IPS-NIHi11 (cell line): ENCODE data around the gene ALK.

Source experiments
- DNase-seq: peaks from one replicate; pipeline ENCODE4 v3.0.0; 2012; ENCODE audit warnings: mixed read lengths, low spot score

Gene ALK

DNA sequence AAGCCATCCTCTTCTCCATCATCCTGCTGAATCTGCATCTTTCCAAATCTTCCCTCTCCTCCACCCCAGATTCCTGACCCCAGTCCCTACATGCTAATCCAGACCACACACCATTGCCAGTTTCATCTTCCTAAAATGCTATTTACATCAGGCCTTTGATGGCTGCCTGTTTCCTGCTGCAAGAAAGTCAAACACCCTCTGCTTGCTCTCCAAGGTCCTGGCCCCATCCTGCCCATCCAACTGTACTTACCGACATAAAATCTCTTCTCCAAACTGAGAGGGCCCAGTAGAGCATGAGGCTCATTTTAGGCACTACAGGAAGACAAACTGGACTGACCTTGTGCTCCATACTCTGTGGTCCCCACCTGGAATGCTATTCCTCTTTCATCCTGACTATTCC is 19.0 kb downstream of the ALK start:
- peak; percentile 22 for DNase-seq

DNA sequence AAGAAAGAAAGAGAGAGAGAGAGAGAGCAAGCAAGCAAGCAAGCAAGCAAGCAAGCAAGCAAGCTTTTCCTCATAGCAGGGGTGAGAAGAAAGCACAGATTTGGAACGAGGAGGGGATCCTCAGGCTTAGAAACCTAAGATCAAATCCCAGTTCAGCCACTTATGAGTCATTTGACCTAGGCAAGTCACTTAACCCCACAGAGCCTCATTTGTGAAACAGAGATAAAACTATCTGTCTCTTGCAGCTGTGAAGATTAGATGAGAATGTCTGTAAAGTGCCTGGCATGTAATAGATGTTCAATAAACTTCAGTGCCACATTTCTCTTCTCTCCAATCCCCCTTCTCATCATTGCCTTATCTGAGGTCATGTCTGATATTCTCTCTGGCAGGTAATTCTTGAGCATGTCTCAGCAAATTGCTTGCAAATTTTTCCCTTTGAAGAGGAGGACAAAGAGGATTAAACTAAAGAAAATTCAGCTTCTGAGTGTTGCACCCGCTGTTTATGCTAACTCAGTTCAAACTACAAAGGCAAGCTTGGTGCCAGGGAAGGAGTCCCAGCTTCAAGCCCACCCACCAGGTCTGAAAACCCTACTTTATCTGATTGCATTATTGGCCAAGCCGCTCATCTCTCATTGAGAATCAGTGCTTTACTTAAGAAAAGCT is 20.3 kb downstream of the ALK start:
- DNase-seq: peak; percentile 14

DNA sequence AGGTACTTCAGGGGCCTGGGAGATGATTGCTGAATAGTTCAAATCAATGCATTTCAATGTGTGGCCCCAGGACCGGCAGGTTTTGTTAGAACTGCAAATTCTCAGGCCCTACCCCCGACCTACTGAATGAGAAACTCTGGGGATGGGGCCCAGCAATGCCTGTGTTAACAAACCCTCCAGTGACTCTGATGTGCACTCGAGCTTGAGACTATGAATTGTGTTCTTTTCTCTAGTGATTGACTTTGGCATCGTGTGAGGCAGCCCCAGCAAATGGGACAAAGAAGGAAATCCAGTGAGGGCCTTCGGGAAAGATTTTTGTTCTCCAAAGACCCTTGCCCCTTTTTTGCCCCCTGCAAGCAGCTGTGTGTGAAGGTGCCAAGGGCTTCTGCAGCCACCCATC is 22.4 kb downstream of the ALK start:
- DNase-seq: no peak

DNA sequence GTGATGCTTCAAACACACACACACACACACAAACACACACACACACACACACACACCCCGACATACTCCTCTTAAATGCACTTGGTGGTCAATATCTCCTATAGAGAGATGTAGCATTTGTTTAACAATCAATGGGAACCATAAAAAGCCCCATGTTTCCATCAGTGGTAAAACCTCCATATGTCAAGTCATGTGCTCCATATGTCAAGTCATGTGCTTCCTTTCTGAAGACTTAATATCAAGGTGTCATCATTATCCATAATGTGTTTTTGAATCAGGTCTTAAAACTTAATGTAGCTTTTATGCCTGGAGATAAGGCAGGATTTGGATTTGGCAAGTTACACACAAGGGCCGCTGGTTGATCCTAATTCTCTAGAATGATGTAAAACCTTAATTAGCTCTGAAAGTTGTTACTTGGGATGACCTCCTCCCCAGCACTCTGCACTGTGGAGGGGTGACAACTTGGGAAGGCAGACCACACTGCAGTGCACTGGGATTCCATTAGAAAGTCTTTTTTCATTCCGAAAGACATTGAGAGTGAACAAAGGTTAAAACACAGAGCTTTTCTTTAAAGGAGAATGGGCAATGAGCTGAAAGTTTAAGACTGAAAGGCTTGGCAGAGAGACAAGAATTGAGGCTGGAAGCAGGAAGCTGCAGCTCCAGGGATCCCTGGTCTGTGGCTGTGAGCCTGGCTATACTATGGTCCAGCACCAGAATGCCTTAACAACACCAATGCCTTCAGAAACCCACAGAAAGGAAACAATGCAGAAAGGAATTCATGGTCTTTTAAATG is 26.4 kb downstream of the ALK start:
- DNase-seq: no peak

DNA sequence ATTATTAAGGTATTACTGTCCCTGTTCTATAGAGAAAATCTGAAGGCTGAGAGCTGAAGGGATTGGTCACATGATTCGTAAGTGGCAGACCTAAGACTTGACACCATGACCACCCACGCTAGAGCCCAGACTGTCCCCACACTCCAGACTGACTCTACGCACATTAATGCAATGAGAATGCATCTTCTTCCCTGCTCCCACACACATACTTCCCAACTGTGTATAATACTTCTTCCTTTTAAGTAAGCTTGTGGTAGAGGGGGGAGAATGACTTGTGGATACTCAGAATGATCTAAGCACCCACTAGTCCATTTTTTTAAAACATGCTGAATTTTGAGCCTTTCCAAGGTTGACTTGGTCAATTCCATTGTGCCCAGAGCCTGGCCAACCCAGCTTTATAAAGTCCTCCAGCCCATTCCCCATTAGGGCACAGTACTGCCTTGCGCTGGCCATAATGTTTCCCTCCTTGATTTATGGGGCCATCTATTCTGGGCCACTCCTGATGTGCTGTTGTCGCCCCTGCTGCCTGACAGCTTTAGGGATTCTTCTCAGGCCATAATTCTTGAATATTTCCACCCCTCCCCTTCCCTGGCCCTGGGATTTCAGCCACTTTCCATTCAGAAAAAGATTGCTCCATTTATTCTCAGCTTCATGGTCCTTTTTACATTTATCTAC is 28.7 kb downstream of the ALK start:
- no peak for DNase-seq

DNA sequence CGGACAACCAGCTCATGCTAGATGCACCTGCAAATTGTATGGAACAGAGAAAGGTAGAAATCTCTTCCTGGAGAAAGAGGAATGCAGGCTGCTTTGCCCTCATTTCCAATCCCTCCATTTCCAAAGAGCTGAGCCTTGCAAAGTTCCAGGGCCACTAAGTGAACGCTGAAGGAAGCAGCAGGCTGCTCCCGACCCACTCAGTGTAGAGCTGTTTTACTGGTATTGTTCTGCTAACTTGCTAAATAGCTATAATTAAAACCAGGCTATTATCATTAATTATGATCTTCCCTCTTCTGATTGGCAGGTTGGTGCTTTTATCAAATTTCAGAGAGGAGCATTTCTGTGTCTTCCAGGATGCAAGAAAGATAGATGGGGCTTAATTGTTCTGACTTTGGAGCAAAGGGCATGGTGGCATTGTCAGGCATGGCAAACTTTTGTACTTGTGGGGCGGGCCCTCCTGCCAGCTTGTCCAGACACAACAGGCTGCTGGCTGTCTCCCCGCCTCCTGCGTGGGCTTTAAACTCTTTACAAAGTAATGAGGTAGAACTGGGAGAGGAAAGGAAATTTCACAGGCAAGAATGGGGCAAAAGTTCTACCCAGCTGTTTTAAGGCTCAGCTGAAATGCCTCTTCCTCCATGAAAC is 40.2 kb downstream of the ALK start:
- DNase-seq: no peak

DNA sequence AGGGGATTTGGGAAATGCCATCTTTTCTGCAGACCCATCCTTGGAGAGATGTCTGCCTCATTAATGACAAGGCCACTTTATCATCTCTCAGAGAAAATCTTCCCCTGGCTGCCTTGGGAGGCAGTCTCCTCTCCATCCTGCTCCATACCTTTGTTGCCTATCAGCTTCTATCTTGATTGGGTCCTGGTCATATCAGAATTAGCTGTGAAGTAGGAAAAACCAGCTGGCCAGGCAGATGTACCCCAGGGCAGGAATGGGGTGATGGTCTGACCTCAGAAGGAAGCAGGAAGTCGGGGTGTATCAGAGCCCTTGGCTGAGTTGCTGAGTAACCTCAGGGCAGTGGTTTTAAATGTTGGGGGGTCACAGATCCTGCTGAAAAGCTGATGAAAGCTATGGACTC is 41.3 kb downstream of the ALK start:
- DNase-seq: no peak

DNA sequence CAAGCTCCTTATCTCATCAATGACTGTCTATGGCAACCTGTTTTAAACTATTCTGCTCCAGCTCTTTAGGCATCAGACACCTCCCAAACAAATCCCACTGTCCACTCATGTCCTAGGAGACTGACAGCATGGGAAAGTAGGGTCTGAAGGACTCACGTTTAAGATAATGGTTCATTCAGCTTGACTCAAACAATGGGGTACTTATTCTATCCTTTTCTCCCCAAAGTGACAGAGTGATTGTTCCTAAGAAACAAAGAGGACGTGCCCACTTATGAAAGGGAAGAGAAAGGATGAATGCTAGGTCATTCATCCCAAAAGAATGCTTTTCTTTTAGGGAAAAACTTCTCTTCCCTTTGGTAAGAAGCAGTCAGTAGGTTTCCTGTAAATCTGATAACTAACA is 41.9 kb downstream of the ALK start:
- DNase-seq: no peak

DNA sequence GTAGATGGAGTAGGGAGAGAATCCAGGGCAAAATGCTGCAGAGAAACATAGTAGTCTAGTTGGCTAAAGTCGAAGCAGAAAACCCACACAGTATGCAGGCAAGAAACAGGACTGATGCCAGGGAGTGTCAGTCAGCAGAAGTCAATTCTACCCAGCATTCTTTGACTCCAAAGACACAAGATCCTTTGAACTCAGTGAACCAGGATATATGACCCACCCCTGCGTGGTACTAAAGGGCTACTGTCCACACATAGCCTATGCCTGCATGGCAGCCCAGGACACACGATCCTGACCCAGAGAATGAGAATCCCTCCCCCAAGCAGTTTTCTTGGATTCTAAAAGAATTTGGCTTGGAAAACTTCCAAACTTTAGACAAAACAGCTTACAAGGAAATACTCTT is 42.5 kb downstream of the ALK start:
- no peak for DNase-seq

DNA sequence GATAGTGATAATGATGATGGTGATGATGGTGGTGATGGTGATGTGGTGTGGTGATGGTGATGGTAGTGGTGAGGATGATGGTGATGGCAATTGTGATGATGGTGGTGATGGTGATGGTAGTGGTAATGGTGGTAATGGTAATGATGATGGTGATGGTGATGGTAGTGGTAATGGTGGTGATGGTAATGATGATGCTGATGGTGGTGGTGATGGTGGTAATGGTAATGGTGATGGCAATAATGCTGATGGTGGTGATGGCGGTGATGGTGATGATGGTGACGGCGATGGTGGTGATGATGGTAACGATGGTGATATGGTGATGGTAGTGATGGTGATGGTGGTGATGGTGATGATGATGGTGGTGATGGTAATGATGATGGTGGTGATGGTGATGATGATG is 45.0 kb downstream of the ALK start:
- DNase-seq: no peak

DNA sequence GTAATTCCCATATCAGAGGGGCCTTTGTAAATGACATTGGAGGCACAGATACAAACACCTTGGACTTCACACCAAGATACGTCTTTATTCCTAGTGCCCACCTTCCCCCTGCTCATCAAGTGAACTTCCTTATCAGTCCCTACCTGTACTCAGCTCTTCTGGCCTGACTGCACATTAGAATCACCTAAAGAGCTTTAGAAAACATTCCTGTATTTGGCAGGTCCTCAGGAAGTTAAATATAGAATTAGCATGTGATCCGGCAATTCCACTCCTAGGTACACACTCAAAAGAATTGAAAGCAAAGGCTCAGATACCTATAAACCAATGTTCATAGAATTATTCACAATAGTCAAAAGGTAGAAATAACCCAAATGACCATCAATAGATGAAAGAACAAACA is 46.6 kb downstream of the ALK start:
- DNase-seq: no peak

DNA sequence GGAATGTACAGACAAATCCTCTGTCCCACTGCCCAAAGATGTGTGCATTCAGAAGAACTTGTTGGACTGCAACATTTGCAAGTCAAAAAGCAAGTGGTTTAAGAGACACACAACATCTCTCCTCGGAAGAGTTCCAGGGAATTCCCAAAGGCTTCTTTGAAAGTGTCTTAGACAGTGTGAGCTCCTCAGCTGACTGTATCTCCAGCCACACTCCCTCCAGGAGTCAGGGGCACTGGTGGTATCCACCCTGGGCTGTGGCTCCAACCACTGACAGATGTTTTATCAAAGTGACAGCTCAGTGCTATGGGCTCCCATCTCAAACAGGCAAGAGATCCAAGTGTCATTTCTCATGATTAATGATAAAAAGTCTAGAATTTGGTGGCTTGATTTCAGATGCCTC is 48.5 kb downstream of the ALK start:
- DNase-seq: no peak

DNA sequence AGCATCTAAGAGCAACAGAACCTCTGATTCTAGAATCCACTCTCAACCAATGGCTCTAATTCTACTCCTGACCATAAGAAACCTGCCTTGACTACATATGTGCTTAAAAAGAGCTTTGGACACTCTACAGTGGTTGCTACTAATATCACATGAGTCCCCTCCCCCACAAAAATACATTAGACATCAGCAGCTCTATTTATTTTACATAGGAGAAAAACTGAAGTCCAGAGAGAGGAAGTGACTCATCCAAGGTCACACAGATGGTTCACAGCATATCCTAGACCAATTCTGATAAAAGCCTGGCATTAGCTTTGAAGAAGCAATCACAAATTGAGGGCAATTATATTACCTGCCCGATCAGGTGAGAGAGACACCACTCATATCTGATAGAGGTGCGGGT is 49.8 kb downstream of the ALK start:
- no peak for DNase-seq

DNA sequence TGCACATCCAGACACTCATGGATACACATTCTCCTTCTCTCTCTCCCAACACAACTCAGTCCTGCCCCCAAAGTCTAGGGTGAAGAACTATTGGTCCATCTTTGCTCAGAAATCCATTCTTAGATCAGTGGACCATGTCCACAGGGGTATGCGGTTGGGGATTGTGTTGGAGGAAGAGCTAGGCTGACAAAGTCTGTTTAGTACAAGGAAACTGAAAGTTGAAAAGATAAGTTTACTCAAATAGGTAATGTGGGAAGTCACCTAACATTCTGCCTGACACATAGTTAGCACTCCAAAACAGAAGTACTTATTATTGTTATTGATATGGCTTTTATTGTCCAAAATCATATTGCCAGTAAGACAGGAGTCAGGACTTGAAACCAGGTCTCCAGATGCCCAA is 55.9 kb downstream of the ALK start:
- no peak for DNase-seq

DNA sequence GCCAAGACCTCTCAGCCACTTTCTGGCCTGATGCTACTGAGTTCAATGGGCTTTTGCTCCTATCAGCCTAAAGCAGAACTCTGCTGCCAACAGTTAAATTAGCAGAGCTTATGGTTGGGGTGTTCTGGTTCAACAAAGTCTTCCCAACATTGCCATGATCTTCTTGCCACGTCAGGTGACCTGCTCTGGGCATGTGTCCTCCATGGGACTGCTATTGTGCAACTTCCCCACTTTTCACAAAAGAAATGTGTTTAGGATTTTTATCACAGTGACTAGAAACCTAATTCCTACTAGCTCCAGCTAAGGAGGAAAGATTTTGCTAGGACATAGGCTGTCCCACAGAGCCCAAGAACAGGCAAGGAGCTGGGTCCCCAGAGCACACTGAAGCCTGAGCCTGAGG is 56.4 kb downstream of the ALK start:
- DNase-seq: no peak

DNA sequence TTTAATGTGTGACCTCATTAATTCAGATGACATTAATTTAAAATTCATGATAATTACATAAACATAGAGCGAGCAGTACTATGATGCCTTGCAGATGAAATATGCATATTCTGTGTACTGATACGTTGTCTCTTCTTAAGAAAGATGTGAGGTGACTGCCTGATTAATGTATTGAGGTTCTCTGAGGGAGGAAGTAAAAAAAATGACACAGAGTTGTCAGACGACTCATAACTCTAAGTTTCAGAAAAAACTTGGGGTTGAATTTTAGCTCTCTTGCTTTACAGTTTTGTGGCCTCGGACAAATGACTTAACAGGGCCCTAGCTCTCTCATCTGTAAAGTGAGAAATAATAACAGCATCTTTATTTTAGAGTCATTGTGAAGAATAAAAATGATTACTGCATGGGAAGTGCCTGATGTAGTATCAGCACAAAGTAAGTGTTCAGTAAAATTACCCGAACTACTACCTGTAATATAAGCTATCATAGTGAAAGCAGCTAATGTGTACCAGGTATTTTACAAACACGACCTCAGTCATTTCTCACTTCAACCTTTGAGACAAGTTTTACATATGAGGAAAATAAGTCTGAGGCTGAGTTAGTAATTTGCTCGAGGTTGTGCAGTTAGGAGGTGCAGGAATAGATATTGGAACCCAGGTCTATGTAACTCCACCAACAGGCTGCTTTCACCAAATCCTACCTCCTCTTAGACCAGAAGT is 65.3 kb downstream of the ALK start:
- no peak for DNase-seq

DNA sequence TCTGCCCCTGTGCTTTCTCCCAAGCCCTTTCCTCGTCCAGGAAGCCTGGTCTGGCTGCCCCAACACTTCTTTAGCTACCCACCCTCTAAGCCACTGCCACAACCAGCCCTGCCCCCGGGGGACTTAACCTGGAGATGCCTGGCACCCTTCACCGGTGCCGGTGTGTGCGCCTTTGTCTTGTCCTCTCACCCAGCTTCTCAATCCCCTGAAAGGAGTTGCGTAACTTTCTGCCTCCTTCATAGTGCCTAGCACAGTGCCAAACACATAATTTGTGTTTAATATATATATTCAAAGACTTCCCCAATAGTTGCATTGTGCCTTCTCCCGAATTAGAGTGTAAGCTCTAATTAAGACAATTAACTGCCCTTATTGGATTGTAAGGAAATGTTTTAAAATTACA is 70.6 kb downstream of the ALK start:
- no peak for DNase-seq

DNA sequence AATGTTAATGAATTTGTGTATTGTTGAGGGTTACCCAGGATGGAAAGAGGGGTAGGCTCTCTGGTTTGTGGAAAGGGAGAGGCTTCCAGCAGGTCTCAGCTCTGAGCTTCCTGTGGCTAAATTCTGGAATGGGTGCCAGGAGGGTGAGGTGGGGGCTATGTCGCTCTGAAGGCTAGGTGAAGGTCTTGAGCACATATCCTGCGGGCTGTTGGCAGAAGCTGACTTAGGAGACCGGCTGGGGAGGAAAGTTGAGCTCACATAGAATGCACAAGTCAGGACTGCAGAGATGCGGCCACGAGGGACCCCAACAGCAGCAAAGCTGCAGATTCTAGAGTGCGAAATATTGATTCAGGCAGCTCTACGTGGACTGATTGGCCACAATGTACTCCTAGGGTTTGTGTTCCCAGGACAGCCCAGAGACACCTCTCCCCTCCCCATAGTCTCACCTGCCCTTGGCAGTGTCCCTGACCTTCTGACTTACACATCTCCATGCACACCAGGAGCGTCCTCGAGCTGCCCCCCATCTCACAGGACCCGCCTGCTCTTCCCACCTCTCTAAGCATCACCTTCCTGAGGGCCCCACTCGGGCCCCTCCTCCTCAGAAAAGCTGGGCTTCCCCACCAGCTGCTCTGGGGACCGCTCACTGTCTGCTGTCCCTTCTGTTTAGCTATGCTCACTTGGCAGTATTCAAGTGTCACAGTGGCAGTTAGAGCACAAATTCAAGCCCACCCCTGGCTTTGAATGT is 72.6 kb downstream of the ALK start:
- DNase-seq: no peak

DNA sequence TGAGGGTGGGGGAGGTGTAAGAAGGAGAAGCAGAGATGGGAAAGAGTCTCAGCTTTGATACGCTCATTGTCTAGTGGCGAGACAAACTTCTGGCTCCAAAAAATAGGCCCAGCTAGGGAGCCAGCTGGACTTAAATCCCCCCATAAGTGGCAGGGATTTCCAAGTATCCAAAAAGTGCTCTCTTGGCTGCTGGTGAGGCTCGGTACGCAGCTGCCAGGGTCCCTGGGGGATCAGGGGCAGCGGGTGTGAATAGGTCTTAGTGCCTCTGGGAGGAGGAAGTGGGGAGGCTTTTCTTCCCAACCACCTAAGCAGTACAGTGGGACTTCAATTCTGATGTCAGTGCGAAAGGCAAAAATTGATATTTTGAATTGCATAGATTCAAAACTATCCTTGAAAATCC is 73.5 kb downstream of the ALK start:
- no peak for DNase-seq

DNA sequence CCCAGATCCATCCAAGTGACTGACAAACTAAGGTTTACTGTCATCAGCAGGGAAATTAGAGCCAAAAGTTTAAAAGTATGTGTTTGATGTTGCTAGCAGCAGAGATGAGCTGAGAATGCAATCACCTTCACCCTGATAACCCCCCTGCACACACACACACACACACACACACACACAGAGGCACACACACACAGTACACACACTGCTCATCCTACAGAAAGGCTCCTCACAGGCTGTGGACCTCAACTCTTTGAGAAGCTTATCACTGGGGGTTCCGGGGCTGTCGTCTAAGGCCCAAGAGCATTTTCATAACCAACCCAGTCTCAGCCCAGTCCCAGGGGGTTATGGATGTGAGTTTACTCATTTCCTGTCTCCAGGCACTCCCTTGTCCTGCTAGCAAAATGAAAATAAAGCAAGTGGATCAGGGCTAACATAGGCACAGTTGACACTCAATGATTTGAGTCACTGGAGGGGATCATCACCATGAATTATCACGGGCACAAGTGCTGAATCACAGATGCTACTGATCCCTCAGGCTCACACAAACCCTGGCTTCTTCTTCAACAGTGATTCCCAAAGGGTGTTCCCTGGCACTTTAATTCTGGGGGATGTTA is 76.6 kb downstream of the ALK start:
- DNase-seq: no peak

DNA sequence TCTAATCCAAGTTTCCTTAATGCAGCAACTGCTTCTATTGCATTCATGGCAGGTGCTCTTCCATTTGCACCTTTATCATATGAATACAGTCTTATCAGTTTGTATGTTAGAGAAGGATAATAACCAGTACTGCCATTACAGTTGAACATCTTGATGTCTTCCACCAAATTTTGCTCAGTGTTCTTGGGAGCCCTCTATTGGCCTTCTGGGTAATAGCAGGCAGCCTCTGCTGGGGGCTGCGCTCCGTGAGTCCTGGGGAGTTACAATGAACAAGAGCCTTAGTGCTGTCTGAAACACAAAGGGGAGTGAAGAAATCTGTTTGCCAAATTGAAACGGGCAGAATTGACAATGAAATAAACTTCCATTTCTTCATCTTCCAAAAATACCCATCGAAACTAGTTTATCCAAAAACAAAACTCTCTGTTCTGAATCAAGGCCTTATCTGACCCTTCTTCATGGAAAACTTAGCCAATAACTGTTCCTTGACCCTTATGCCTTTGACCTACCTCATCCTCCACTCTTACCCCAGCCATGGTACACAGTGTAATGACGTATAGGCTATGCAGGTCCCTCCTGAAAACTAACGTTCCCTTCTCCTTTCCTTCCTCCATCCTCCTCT is 79.9 kb downstream of the ALK start:
- peak; percentile 75 for DNase-seq
